Stimulated activated CD8-positive, alpha-beta memory T cell treated with anti-CD3 and anti-CD28 coated beads, Interleukin-12 subunit alpha, Interleukin-12 subunit beta, amount 100 ng/mL, for 4 hours (primary cell): Measurements from ENCODE around the gene ITPK1.

ENCODE experiments used
- DNase-seq: peaks from one replicate; pipeline ENCODE4 v3.0.0-alpha.2; 2020; ENCODE audit warnings: low read depth

The ITPK1 gene

DNA sequence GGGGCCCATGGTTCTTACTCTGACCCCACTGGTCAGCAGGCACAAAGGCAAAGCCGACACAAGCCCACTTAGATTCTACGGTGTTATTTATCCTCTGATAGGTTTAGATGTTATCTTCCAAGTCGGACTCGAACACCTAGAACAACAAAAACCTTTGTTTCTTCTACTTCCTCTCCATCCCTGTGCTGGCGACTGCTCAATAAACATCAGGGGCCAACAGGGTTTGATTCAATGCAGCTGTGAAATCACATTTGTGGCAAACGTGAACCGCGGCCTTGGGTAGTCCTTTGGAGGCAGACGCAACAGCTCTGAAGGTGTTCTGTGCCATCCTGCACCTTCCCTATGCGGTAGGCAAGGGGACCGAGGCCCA, 105.6 kb downstream of the ITPK1 start:
- DNase-seq = no peak

- no peak for DNase-seq
Measured at GRCh38 chr14:93009471-93010129, 106.1 kb downstream of the ITPK1 start.

DNA sequence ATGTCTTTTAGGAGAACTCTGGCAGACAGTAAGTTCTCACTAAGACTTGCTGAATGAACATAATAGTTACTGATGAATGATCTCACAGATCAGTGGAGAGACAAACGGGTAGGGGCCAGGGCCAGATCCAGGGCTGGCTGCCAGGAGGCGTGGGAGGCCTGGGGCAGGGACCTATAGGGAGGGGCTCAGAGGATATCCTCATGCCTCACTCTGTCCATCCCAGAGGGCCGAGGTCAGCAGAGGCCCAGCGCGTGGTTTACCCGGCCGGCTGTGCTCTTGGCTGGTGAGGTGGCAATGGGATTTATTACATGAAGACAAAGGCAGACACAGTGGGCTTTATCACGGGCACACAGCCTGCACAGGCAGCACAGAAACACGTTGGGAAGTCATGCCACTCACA, 107.3 kb downstream of the ITPK1 start:
- no peak for DNase-seq

DNA sequence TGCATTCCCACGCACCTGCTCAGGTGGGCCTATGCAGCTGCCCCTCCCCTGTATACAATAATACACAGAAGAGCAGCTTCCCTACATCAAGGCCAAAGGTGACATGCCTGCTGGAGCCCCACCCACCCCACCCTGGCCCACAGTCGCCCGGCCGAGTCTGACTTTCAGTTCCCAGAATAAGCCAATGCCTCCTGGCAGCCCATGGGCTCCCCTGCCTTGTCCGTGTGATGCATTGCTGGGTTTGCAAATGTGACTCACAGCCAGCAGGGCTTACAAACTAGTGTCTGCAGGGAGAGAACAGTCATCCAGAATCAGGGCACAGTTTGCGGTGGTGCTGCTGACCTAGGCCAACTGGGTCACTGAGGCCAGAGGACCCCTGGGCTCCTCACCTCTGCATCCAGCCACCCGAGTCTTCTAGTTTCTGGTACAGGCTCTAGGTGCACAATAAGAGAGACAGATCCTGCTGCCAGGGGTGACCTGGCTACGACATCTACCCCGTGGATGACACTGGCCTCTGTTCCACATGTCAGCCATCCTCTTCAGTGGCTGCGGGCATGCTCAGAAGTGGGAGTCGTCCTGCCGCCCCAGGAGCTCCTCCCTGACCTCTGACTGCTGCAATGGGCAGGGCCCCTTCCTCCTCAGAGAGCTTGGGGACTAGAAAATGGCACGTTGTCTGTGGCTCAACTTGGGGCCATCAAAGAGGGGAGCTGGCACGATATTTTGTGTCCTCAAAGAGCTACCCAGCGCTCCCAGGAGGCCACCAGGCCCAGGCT, 108.3 kb downstream of the ITPK1 start:
- DNase-seq = no peak

GRCh38 chr14:93006567-93007051, 109.1 kb downstream of the ITPK1 start:
- no peak for DNase-seq

DNA sequence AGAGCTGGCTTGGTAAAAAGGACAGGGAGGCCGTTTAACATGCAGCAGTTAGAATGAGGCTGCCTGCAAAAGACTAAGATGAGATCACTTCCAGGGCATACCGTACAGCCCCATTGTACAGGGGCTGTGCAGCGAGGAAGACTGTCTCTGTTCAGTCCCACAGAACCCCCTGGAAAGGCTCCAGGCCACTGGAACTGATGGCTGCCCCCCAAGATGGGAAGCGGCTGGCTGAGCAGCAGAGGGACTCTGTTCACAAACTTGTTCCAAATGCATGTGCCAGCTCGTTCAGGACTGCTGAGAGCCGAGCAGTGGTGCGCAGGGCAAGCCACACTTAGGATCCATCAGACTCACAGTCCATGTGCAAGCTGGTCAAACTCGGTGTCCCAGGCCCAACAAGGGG, 109.9 kb downstream of the ITPK1 start:
- DNase-seq = no peak

GRCh38 chr14:93005135-93005813, 110.5 kb downstream of the ITPK1 start:
- DNase-seq = no peak

GRCh38 chr14:93004699-93005082, 111.0 kb downstream of the ITPK1 start:
- DNase-seq = no peak

DNA sequence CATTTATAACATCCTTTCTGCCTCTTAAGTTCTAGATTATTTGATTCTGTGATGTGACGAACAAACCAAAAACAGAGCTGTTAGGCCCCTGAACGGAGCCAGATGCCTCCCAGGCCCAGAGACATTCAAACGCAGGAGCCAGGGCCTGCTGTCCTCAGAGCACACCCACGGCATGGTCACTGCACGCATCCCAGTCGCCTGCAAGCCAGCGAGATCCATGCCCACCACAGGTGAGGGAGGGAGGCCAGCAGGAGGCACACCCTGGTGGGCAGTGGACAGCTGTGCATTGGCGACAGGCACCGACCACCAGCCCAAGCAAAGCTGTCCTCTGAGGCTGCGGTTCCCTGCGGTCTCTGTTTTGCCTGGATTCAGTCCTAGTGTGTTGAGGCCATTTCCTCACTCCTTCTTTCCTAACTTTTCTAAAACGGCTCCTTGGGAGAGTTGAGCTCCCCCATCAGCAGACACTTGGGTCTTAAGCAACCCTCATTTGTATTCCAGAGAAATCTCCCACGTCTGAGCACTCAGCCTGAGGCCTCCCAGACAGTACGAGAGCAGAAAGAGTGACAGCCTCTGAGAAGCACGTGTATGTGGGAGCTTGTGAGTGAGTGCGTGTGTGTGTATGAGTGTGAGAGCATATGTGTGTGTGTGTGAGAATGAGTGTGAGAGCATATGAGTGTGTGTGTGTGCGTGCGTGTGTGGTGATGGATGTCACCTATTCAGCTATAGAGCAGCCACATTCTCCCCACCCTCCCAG, 111.6 kb downstream of the ITPK1 start:
- no peak for DNase-seq

DNA sequence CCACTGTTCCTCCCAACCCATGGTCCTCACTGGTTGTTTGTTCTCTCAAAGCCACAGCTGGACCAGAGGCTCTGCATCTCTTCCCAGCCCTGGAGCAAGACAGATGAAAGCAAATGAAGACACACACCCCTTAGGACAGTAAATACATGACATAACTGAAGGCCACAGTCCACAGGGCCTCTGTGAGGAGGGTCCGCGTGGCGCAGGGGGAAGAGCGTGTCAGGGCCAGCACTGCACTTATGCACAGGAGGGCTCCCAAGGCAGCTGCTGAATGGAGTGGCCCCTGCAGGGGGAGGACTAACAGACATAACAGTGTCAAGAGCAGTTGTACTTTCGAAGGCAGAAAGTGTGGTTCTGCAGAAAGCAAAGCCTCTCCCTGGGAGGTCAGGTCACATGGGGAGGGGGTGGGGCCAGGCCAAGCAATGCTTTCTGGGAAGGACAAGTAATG, 112.8 kb downstream of the ITPK1 start:
- no peak for DNase-seq

GRCh38 chr14:93002049-93002448, 113.7 kb downstream of the ITPK1 start:
- no peak for DNase-seq

GRCh38 chr14:92998946-92999345, 116.8 kb downstream of the ITPK1 start:
- no peak for DNase-seq

DNA sequence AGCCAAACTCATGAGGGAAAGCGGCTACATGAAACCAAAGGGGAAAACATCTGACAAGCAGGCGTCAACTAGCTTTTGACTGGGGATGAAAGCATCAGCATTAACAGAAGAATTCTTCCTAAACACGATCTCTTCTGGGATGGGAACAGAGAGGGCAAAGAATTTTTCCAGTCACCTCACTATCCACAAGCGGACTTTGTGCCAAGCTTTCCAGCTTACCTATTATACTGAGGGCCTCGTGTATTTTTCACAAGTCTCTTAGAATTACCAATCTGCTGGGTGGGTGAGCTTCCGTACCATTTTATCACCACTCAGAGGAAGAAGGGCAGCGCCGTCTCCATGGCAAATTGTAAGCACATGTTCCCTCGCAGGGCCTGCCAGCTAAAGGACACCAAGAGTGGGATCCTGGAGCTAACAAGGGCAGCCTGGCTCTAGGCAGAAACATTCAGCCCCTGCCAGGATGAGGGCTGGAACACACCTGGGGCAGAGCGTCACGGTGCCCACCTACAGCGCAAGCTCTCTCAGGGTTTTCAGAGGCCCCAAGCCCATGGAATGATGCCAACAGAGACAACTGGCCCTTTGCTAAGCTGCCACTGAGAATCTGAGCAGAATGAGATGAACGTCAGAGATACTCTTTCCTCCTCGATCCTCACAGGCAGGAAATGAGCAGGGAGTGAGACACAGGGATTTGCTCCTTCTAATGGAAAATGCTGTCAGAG, 118.2 kb downstream of the ITPK1 start:
- DNase-seq = no peak

DNA sequence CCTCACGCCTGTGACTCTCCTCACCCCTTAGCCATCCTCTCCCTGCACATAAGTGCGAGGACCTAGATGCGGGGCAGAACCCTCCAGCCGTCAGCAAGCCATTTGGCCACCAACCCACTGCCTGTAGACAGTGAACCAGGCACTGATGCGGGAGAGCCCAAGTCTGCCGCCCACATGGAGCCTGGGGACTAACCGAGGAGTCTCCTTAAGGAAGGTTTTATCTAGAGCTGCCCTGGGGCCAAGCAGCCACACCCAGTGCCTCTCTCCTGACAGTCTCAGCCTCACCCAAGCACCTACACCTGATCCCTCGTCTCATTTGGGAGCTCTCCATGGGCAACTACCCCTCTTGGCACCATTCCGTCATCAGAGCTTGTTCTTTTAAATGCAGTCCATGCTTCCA, 120.1 kb downstream of the ITPK1 start:
- DNase-seq = no peak

- DNase-seq = no peak
Measured at GRCh38 chr14:92994942-92995341, 120.8 kb downstream of the ITPK1 start.

DNA sequence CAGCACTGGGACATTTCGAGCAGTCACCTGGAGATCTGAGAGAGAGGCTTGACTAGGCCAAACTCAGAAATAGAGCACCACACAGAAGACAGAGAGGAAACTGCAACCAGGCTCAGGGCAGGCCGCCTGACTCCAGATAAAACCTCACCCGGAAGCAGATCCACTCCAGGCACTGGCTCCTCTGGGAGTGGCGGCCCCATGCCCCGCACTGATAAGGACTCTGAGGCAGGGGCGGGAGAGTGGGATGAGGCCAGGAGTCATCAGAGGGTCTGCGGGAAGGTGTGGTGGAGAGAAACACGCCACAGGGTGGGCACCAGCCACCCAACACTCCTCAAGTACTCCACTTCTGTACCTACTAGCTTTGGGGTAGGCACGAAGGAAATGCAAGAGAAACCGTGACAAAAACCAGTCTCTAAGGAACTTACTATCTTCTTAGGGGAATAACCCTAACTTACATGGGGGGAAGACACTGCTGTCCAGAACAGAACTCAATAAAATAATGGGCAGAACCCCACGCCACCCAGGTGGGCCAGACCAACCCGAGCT, 121.5 kb downstream of the ITPK1 start:
- no peak for DNase-seq

GRCh38 chr14:92993302-92993701, 122.4 kb downstream of the ITPK1 start:
- no peak for DNase-seq

DNA sequence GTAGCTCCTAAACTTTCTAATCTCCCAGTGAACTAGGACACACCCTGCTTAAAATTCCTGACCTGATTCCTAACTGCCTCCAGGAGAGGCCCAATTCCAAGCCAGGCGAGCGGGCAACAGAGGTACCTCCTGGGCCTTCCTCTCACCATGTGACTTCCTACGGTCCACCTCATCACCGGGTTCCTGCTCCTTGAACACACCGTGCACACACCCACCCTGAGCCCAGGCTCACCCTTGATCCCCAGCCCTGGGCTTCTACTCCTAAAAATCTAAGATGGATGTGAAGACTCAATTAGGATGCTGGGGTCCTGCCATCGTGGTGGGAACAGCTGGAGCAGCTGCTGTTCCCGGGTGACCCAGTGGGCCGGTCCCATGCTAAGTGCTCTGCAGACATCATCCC, 124.2 kb downstream of the ITPK1 start:
- no peak for DNase-seq

GRCh38 chr14:92990456-92991430, 125.0 kb downstream of the ITPK1 start:
- no peak for DNase-seq
